ENCODE measurements around the gene NTNG2.

DNA sequence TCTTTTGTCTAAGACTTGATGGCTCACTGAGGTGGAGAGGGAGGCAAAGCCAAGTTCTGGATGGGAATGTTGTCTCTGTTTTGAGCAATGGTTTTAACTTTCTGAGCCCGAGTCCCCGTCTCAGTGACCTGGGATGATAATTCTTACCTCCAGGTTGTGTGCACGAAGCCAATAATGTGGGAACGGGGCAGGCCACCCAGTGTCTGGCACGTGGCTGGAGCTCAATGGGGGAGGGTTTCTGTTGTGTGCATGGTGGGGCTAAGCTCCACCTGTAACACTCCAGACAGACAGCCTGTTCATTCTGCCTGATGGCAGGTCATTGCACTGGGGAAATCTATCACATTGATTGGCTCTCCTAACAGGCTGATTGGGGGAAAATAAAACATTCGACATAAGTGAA lies 37.1 kb upstream of the NTNG2 start:
- TF ChIP-seq, protein P1, sequence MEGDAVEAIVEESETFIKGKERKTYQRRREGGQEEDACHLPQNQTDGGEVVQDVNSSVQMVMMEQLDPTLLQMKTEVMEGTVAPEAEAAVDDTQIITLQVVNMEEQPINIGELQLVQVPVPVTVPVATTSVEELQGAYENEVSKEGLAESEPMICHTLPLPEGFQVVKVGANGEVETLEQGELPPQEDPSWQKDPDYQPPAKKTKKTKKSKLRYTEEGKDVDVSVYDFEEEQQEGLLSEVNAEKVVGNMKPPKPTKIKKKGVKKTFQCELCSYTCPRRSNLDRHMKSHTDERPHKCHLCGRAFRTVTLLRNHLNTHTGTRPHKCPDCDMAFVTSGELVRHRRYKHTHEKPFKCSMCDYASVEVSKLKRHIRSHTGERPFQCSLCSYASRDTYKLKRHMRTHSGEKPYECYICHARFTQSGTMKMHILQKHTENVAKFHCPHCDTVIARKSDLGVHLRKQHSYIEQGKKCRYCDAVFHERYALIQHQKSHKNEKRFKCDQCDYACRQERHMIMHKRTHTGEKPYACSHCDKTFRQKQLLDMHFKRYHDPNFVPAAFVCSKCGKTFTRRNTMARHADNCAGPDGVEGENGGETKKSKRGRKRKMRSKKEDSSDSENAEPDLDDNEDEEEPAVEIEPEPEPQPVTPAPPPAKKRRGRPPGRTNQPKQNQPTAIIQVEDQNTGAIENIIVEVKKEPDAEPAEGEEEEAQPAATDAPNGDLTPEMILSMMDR (conservative IDR thresholded peaks at IDR 0.05; ENCODE audit: low read length), result no peak
- no peak for TF ChIP-seq EZH2phosphoT487 (IDR thresholded peaks at IDR 0.05; ENCODE audit: borderline replicate concordance)

All from Loucy (cell line).